OCI-LY3 (cell line): ENCODE data around the gene PLD2.

ENCODE experiments used
- CTCF ChIP-seq: fragments of 200-600, 300-600 bp; sonication (generic); IDR thresholded peaks from 2 replicates; pipeline ENCODE4 v1.5.1; 2014; ENCODE audit warnings: antibody characterized with exemption, low read length, low read depth
- EZH2phosphoT487 ChIP-seq: fragments of 200-600 bp; shearing (Covaris generic); IDR thresholded peaks from 2 replicates; pipeline ENCODE4 v1.6.1; 2018; ENCODE audit warnings: antibody characterized with exemption, mixed run types, low read depth

- TF ChIP-seq CTCF (no peak), EZH2phosphoT487 (no peak)
These were observed 31.4 kb downstream of the PLD2 start for GRCh38 chr17:4838309-4838785.
